Stomach (tissue), 9 donors: Measurements from ENCODE around the gene SSBP4. TPM values are rescaled to one million over a fixed set of nuclear protein-coding genes. Genes with fewer than 3 reads are reported as not detected.

Experiments used
- DNase-seq, 2 donors: peaks; one replicate each; pipeline versions ENCODE4 v3.0.0 to v3.0.0-alpha.2; 2013 to 2019
- H3K27ac ChIP-seq, 5 donors: fragments of 200-600 bp in 4 of 5; sonication (generic) in 4 of 5; one replicate each; pipeline ENCODE4 v1.5.1; 2013 to 2019; ENCODE audit warnings: mild to moderate bottlenecking in 1 of 5, moderate library complexity in 1 of 5
- H3K27me3 ChIP-seq, 3 donors: fragments of 200-600 bp; sonication (generic); one replicate each; pipeline ENCODE4 v1.5.1; 2017 to 2019; ENCODE audit warnings: mixed run types in 1 of 3
- H3K36me3 ChIP-seq, 4 donors: fragments of 200-600 bp; sonication (generic); 1 replicate in 3 of 4; 2 replicates in 1 of 4; pipeline ENCODE4 v1.5.1; 2016 to 2019
- H3K4me1 ChIP-seq, 4 donors: fragments of 200-600 bp; sonication (generic); one replicate each; pipeline ENCODE4 v1.5.1; 2016 to 2019
- H3K4me3 ChIP-seq, 4 donors: fragments of 200-600 bp; sonication (generic) in 3 of 4; one replicate each; pipeline ENCODE4 v1.5.1; 2016 to 2019; ENCODE audit warnings: mild to moderate bottlenecking in 1 of 4
- H3K9me3 ChIP-seq, 4 donors: fragments of 200-600 bp; sonication (generic); one replicate each; pipeline ENCODE4 v1.5.1; 2016 to 2019
- CTCF ChIP-seq, 7 experiments: fragments of 450-650 bp in 4 of 7; fragments of 200-600 bp in 3 of 7; sonication (generic) in 3 of 7; IDR thresholded peaks; one replicate each; pipeline ENCODE4 v1.5.1; 2016 to 2019; ENCODE audit warnings: antibody characterized with exemption in 7 of 7, control low read depth in 2 of 7, mild to moderate bottlenecking in 1 of 7
- EP300 ChIP-seq: sonication (generic); formaldehyde crosslinking; IDR thresholded peaks from one replicate; pipeline ENCODE4 v1.6.1; 2017; ENCODE audit warnings: antibody characterized with exemption
- POLR2A ChIP-seq, 4 donors: fragments of 450-650 bp; IDR thresholded peaks; one replicate each; pipeline ENCODE4 v1.6.1; 2016; ENCODE audit warnings: antibody characterized with exemption in 4 of 4, control low read depth in 2 of 4, mild to moderate bottlenecking in 1 of 4, moderate library complexity in 1 of 4
- POLR2AphosphoS5 ChIP-seq, 3 donors: sonication (generic); formaldehyde crosslinking; IDR thresholded peaks; one replicate each; pipeline ENCODE4 v1.6.1; 2016; ENCODE audit warnings: antibody characterized with exemption in 3 of 3
- WGBS, 5 donors: extraction: QIAGEN DNeasy Blood & Tissue Kit in 3 of 5; methylation state at CpG; one replicate each; pipeline versions ENCODE4 v1.1.5 to v1.1.7; 2013 to 2018; 5-methylcytosine and 5-hydroxymethylcytosine counted together
- intact Hi-C: fragments of 100-400 bp; cut with DNase I; formaldehyde crosslinking; loops from one replicate; pipeline ENCODE4 v1.15.1; 2023; ENCODE audit warnings: low total_unique reads
- polyA plus RNA-seq, 3 donors: library from polyadenylated mRNA; stranded (reverse); fragments of 200-250 nt; gene quantifications; one replicate each; pipeline ENCODE4 v1.2.3, GENCODE V29; 2013
- total RNA-seq, 5 donors: library from RNA; depleted of rRNA; stranded (reverse); fragments of >200 nt; gene quantifications; one replicate each; pipeline versions ENCODE4 v1.1.0 to v1.2.3, GENCODE V29; 2014 to 2016
- donor health status: healthy with polysubstance abuse.
- donor health status: Bipolar disorder and iron deficiency.
- donor health status: healthy.

Gene SSBP4
- total and polyA plus RNA-seq, 8 donors, result 22.8 to 253 (median 49.2) TPM

GRCh38 chr19:18446811-18447359, 27.7 kb downstream of the SSBP4 start:
- intact Hi-C loops, result no loop called here
- Histone ChIP-seq H3K4me3 (no peak overlapping the region), H3K27me3 (no peaks in the 10 kb centered on the region), H3K36me3 (peaks cover 65 to 93% (median 91%) of the 10 kb centered on the region in 4 donors), H3K9me3 (no peaks in the 10 kb centered on the region), H3K27ac (no peak overlapping the region), H3K4me1 (peaks cover 0 to 12% (median 11%) of the 10 kb centered on the region in 4 donors)
- DNase-seq, result no peak
- TF ChIP-seq POLR2AphosphoS5 (IDR thresholded peaks at IDR 0.05) (no peak), EP300 (no peak), POLR2A (IDR thresholded peaks at IDR 0.05) (no peak), CTCF (IDR thresholded peaks at IDR 0.05) (no peak)
- WGBS, 5 donors, result 83 to 92% (median 91%) methylated on average over 12 of the region's 12 CpGs

GRCh38 chr19:18449552-18449951, 30.4 kb downstream of the SSBP4 start:
- H3K4me3 ChIP-seq, result no peak overlapping the region
- H3K9me3 ChIP-seq, result no peaks in the 10 kb centered on the region
- peaks cover 0 to 20% (median 11%) of the 10 kb centered on the region in 4 donors for H3K4me1 ChIP-seq
- peaks cover 54 to 97% (median 90%) of the 10 kb centered on the region in 4 donors for H3K36me3 ChIP-seq
- no peaks in the 10 kb centered on the region for H3K27me3 ChIP-seq
- WGBS, 5 donors, result 95 to 100% (median 96%) methylated on average over 2 to 14 of the region's 14 CpGs
- intact Hi-C loops, result no loop called here
- TF ChIP-seq POLR2AphosphoS5 (IDR thresholded peaks at IDR 0.05), result no peak
- TF ChIP-seq POLR2A (IDR thresholded peaks at IDR 0.05), result no peak
- no peak for TF ChIP-seq EP300
- no peak for TF ChIP-seq CTCF (IDR thresholded peaks at IDR 0.05)
- no peak for DNase-seq
- H3K27ac ChIP-seq, result no peak overlapping the region

- Histone ChIP-seq H3K27me3 (no peaks in the 10 kb centered on the region), H3K27ac (no peak overlapping the region), H3K36me3 (peaks cover 47 to 94% (median 85%) of the 10 kb centered on the region in 4 donors), H3K4me1 (peaks cover 0 to 20% (median 11%) of the 10 kb centered on the region in 4 donors), H3K4me3 (no peak overlapping the region), H3K9me3 (no peaks in the 10 kb centered on the region)
- no peak for DNase-seq
- intact Hi-C loops, result loop anchor here (10.0 kb wide), 1 partner anchor 395 kb away; no protein-coding TSS in a partner anchor
- 70 to 81% (median 78%) methylated on average over 22 to 33 of the region's 33 CpGs for WGBS, 5 donors
- no peak for TF ChIP-seq EP300
- TF ChIP-seq POLR2A (IDR thresholded peaks at IDR 0.05), result no peak
- no peak for TF ChIP-seq CTCF (IDR thresholded peaks at IDR 0.05)
- no peak for TF ChIP-seq POLR2AphosphoS5 (IDR thresholded peaks at IDR 0.05)
These were observed 31.1 kb downstream of the SSBP4 start for GRCh38 chr19:18450021-18450930.

- Histone ChIP-seq H3K36me3 (peaks cover 42 to 93% (median 85%) of the 10 kb centered on the region in 4 donors), H3K4me3 (no peak overlapping the region), H3K27ac (peak overlapping the region in 1 of 5 donors; percentile 13), H3K9me3 (no peaks in the 10 kb centered on the region), H3K4me1 (peaks cover 0 to 20% (median 11%) of the 10 kb centered on the region in 4 donors), H3K27me3 (no peaks in the 10 kb centered on the region)
- peak; percentile 91 to 94 for DNase-seq
- 40 to 62% (median 47%) methylated on average over 14 to 26 of the region's 26 CpGs for WGBS, 5 donors
- intact Hi-C loops, result loop anchor here (10.0 kb wide), 1 partner anchor 394 kb away; no protein-coding TSS in a partner anchor
- TF ChIP-seq POLR2AphosphoS5 (IDR thresholded peaks at IDR 0.05), result peak; percentile 20 to 53 (median 41)
- TF ChIP-seq EP300, result no peak
- no peak for TF ChIP-seq POLR2A (IDR thresholded peaks at IDR 0.05)
- TF ChIP-seq CTCF (IDR thresholded peaks at IDR 0.05), result peak in 6 of 7 experiments; percentile 91 to 99 (median 96)
These were observed 32.0 kb downstream of the SSBP4 start for GRCh38 chr19:18450931-18451836.
